HG02938 (cell line): Measurements from ENCODE around the gene PRKG1.
"Not testable (repeated sequence)": the region's sequence is repeated elsewhere in the genome, so short reads cannot be mapped to it uniquely, and the experiment has no call there.

Source experiments
- ATAC-seq: cut with Tn5 transposase; IDR thresholded peaks from one replicate; pipeline ENCODE4 v1.9.1; 2021; ENCODE audit warnings: mild to moderate bottlenecking, moderate library complexity; ENCODE audit not compliant: unreplicated experiment

PRKG1 gene

GRCh38 chr10:51260376-51260775 is 186.1 kb downstream of the PRKG1 start:
- no peak for ATAC-seq

- no peak for ATAC-seq
Observed at GRCh38 chr10:51266496-51266895, 192.2 kb downstream of the PRKG1 start.

- not testable (repeated sequence) for ATAC-seq
Observed at GRCh38 chr10:51267980-51268570, 193.8 kb downstream of the PRKG1 start.

- ATAC-seq = no peak
Observed at GRCh38 chr10:51269821-51270220, 195.5 kb downstream of the PRKG1 start.

- ATAC-seq = no peak
Observed at GRCh38 chr10:51270936-51271530, 196.7 kb downstream of the PRKG1 start.

- not testable (repeated sequence) for ATAC-seq
Observed at GRCh38 chr10:51272099-51272498, 197.8 kb downstream of the PRKG1 start.

GRCh38 chr10:51272555-51272954 is 198.3 kb downstream of the PRKG1 start:
- ATAC-seq = no peak

- ATAC-seq = no peak
Observed at GRCh38 chr10:51273574-51273973, 199.3 kb downstream of the PRKG1 start.

- ATAC-seq = not testable (repeated sequence)
Observed at GRCh38 chr10:51276097-51276496, 201.8 kb downstream of the PRKG1 start.

- not testable (repeated sequence) for ATAC-seq
Observed at GRCh38 chr10:51281387-51281786, 207.1 kb downstream of the PRKG1 start.

GRCh38 chr10:51285601-51286000 is 211.3 kb downstream of the PRKG1 start:
- no peak for ATAC-seq

- ATAC-seq = no peak
Observed at GRCh38 chr10:51288511-51288910, 214.2 kb downstream of the PRKG1 start.

- no peak for ATAC-seq
Observed at GRCh38 chr10:51289519-51289918, 215.2 kb downstream of the PRKG1 start.

GRCh38 chr10:51291961-51292360 is 217.7 kb downstream of the PRKG1 start:
- no peak for ATAC-seq

- no peak for ATAC-seq
Observed at GRCh38 chr10:51297438-51297837, 223.2 kb downstream of the PRKG1 start.

- no peak for ATAC-seq
Observed at GRCh38 chr10:51300617-51301304, 226.5 kb downstream of the PRKG1 start.

GRCh38 chr10:51301644-51302043 is 227.4 kb downstream of the PRKG1 start:
- ATAC-seq = no peak

- ATAC-seq = no peak
Observed at GRCh38 chr10:51302316-51302715, 228.0 kb downstream of the PRKG1 start.

- no peak for ATAC-seq
Observed at GRCh38 chr10:51308116-51308515, 233.8 kb downstream of the PRKG1 start.

- no peak for ATAC-seq
Observed at GRCh38 chr10:51311228-51311627, 236.9 kb downstream of the PRKG1 start.

- ATAC-seq = no peak
Observed at GRCh38 chr10:51312817-51313216, 238.5 kb downstream of the PRKG1 start.

GRCh38 chr10:51313251-51313650 is 239.0 kb downstream of the PRKG1 start:
- no peak for ATAC-seq
